Kidney epithelial cell (primary cell): ENCODE data around the gene TDRD12. TPM values are rescaled to one million over a fixed set of nuclear protein-coding genes. Genes with fewer than 3 reads are reported as not detected.

Experiments used
- DNase-seq: peaks from one replicate; pipeline ENCODE4 v3.0.0-alpha.2; 2010; ENCODE audit warnings: low read depth
- H3K27me3 ChIP-seq: 2 replicates; pipeline ENCODE4 v1.6.0; 2011; ENCODE audit warnings: low read length; ENCODE audit not compliant: control insufficient read depth, insufficient read depth
- H3K36me3 ChIP-seq: 2 replicates; pipeline ENCODE4 v1.5.1; 2011; ENCODE audit warnings: low read length; ENCODE audit not compliant: control insufficient read depth, insufficient read depth
- H3K4me3 ChIP-seq: 2 replicates; pipeline ENCODE4 v1.5.1; 2011; ENCODE audit warnings: low read depth, mild to moderate bottlenecking, control low read depth, low read length
- CTCF ChIP-seq: IDR thresholded peaks from 2 replicates; pipeline ENCODE4 v1.5.1; 2011; ENCODE audit warnings: mild to moderate bottlenecking, moderate library complexity, low read length, control low read depth, inconsistent platforms; ENCODE audit not compliant: insufficient read depth, poor library complexity, severe bottlenecking
- total RNA-seq: library from RNA; depleted of rRNA; stranded (reverse); fragments of >200 nt; gene quantifications from 2 replicates; pipeline ENCODE4 v1.2.3, GENCODE V29; 2015

The TDRD12 gene
- total RNA-seq, 1 donor from 2014 or later: 0.29 TPM

DNA sequence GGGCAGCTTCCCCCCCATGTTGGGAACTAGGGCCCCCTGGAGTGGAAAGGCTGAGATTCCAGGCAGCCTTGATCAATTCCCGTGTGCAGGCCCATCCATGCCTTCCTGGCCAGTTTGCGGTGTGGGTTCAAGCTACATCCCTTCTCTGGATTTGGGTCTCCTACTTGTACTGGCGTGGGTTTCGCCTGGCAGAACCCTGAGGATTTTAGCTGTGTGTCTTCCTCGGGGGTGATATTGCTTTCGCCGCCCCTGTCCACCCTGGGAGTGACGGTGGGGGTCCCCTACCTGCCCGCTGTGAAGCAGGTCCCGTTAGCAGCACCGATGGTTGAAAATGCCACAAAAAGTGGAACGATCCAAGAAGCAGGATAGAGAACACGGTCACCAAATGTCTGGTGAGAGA, 138.6 kb downstream of the TDRD12 start:
- no peaks in the 10 kb centered on the region for H3K27me3 ChIP-seq
- DNase-seq: no peak
- no peak overlapping the region for H3K4me3 ChIP-seq
- no peak for TF ChIP-seq CTCF
- no peaks in the 10 kb centered on the region for H3K36me3 ChIP-seq

DNA sequence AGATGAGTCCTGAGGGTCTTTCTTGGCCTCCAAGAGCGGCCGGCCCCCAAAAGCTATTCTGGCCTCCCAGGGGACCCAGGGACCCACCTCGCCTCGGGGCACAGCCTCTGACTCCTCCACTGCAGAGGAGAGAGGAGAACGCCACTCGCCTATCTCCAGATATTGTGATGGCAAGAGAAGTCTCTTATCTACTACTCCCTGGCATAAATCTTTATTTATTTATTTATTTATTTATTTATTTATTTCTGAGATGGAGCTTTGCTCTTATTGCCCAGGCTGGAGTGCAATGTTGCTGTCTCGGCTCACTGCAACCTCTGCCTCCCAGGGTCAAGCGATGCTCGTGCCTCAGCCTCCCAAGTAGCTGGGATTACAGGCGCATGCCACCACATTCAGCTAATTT, 139.0 kb downstream of the TDRD12 start:
- no peak for TF ChIP-seq CTCF
- Histone ChIP-seq H3K4me3 (no peak overlapping the region), H3K36me3 (no peaks in the 10 kb centered on the region), H3K27me3 (no peaks in the 10 kb centered on the region)
- no peak for DNase-seq

- no peak for DNase-seq
- no peak overlapping the region for H3K4me3 ChIP-seq
- no peaks in the 10 kb centered on the region for H3K27me3 ChIP-seq
- no peak for TF ChIP-seq CTCF
- H3K36me3 ChIP-seq: no peaks in the 10 kb centered on the region
These were observed 140.0 kb downstream of the TDRD12 start for GRCh38 chr19:32859591-32859990.

GRCh38 chr19:32861596-32861995, 142.0 kb downstream of the TDRD12 start:
- H3K4me3 ChIP-seq: no peak overlapping the region
- DNase-seq: no peak
- no peaks in the 10 kb centered on the region for H3K27me3 ChIP-seq
- H3K36me3 ChIP-seq: no peaks in the 10 kb centered on the region
- TF ChIP-seq CTCF: no peak

- no peaks in the 10 kb centered on the region for H3K36me3 ChIP-seq
- H3K27me3 ChIP-seq: no peaks in the 10 kb centered on the region
- H3K4me3 ChIP-seq: no peak overlapping the region
- TF ChIP-seq CTCF: no peak
- DNase-seq: no peak
These were observed 142.6 kb downstream of the TDRD12 start for GRCh38 chr19:32862173-32862572.

DNA sequence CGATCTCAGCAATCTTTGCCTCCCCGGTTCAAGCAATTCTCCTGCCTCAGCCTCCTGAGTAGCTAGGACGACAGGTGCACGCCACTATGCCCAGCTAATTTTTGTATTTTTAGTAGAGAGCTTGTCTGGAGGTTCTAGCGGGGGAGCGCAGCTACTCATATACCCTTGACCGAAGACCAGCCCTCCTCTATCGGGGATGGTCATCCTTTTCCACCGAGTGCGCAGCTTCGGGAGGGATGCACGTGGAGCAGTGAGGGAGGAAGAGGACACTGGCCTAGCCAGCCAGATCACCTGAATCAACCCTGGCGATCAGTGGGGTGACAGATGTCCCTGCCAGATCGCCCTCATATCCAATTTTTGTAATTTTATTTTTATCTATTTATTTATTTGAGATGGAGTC, 143.2 kb downstream of the TDRD12 start:
- Histone ChIP-seq H3K36me3 (no peaks in the 10 kb centered on the region), H3K4me3 (no peak overlapping the region), H3K27me3 (no peaks in the 10 kb centered on the region)
- TF ChIP-seq CTCF: no peak
- DNase-seq: no peak
